Subcutaneous adipose tissue (tissue), 4 donors: ENCODE measurements around the gene ARMC2. TPM values are rescaled to one million over a fixed set of nuclear protein-coding genes. Genes with fewer than 3 reads are reported as not detected.

Experiments
- total RNA-seq, 4 donors: library from RNA; depleted of rRNA; stranded (reverse); fragments of >200 nt; gene quantifications; one replicate each; pipeline ENCODE4 v1.1.0, GENCODE V29; 2016
- TF ChIP-seq, protein P1 (sequence below): fragments of 450-650 bp; IDR thresholded peaks from one replicate; pipeline ENCODE4 v1.5.1; 2016; ENCODE audit warnings: low read depth, mild to moderate bottlenecking, control low read depth, antibody characterized with exemption, moderate library complexity

The ARMC2 gene
- total RNA-seq, 4 donors from 2014 or later, result 3.6 to 6.5 (median 5.2) TPM

DNA sequence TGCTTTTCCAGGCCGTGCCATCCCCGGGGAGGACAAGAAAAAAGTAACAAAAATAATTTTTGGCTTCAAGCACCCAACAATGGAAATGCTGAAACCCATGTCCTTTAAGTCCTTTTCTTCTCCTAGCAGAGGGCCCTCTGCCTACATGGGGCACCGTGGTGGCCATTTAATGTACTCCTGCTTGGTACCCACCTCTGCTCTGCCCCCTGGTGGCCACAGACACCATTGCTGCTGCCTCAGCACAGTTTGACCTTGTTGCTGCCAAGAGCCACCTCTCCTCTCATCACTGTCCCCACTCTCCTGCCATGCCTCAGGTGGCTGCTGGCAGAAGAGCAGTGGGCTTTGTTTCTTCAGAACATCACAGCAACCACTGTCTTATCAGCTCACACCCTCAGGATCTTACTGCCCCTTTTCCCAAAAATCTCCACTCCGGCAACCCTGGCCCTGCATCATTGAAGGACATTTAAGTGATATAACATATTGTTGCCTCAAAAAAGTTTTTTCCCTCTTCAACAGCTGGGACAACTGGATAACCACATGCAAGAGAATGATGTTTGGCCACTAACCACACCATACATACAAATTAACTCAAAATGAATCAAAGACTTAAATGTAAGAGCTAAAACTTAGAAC, 12.9 kb upstream of the ARMC2 start:
- TF ChIP-seq, protein P1, sequence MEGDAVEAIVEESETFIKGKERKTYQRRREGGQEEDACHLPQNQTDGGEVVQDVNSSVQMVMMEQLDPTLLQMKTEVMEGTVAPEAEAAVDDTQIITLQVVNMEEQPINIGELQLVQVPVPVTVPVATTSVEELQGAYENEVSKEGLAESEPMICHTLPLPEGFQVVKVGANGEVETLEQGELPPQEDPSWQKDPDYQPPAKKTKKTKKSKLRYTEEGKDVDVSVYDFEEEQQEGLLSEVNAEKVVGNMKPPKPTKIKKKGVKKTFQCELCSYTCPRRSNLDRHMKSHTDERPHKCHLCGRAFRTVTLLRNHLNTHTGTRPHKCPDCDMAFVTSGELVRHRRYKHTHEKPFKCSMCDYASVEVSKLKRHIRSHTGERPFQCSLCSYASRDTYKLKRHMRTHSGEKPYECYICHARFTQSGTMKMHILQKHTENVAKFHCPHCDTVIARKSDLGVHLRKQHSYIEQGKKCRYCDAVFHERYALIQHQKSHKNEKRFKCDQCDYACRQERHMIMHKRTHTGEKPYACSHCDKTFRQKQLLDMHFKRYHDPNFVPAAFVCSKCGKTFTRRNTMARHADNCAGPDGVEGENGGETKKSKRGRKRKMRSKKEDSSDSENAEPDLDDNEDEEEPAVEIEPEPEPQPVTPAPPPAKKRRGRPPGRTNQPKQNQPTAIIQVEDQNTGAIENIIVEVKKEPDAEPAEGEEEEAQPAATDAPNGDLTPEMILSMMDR, result no peak

DNA sequence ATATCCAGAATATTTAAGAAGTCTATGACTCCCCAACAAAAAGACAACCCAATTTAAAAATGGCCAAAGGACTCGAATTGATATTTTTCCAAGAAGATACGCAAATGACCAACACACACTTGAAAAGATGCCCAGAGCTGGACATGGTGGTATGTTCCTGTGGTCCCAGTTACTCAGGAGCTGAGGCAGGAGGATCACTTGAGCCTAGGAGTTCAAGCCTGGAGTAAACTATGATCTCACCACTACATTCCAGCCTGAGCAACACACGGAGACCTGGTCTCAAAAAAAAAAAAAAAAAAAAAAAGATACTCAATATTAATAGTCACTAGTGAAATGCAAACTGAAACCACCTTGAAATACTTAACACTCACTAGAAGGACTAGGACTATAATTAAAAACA, 12.2 kb upstream of the ARMC2 start:
- TF ChIP-seq, protein P1, result no peak

DNA sequence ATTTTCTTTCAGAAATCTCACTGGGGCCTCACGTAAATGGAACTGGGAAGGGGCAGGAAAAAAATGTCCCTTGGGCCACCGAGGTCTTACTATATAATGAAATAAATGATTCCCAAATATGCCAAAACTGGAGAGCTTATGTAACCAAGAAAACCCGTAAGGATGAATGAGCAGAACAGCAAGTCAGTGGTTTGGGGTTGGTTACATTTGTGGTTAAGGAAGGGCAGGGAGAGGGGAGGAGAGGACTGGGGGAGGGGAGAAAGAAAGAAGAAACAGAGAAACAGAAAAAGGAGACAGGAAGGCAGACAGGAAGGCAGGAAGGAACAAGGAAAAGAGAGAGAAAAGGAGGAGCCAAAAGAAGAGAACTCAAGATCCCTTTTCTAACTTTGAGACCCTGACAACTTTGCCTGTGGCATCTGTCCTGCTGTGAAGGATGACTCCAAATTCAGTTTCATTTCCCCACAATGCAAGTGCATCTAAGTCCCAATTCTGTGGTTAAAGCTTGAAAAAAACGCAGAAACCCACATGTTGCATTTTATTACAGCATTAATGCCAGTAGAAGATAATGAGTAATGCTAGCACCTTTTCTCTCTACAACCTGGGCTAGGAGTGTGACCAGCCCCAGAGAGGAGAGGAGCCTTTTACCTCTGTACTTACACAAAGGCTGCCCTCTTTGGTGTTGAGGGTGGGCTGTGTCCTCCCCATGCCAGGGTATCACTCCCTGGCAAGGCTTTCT, 10.8 kb upstream of the ARMC2 start:
- TF ChIP-seq, protein P1, result no peak

DNA sequence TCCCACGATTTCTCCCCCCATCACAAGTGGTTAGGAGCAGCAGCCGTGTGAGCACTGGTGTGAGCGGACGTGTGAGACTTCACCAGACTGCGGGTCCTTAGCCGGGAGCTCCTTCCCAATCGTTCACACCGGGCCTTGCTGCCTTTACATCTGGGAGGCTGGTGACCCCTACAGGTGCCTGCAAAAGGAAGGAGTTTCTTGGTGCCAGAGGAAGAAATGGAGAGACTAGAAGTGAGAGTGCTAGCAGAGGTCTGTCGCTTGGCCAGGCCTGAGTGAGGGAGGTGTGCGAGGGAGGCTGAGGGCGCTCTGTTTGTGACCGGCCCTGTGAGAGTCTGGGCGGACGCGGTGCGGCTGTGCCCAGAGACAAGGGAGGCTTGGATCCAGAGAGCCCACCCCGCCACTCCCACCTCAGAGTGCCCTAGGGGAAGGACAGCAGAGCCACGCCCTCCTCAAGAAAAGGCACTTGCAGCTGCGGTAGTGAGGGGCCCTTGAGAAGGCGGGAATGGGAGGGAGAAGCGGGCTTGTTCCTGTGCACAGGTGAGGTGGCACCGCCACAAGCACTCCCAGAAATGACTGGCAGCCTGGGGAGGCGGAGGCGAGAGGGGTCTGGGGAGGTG, 10.0 kb upstream of the ARMC2 start:
- TF ChIP-seq, protein P1, result no peak

DNA sequence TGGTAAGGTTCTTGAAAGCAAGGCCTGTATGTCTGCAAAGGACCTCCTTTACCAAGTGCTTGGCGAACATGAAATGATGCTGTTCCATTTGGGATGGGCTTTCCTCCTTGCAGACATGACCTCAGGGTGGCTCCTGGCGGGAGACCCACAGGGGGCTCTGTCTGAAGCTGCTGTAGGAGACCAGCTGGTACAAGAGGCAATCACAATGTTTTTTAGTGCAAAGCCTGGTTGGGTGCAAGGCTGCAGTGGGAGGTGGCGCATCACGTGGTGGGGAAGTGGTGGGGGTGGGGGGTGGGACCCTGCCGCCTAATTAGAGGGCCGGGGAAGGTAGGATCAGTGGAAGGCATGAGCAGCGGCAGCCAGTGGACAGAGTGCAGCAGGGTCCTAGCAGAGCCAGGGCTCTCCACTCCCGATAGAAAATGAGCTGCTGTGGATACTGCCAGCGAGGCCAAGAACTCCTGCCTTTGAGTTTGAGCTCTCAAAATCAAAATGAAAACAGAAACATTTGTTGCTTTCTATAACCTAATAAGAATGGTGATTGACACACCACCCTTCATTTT, 9.1 kb upstream of the ARMC2 start:
- TF ChIP-seq, protein P1, result no peak

DNA sequence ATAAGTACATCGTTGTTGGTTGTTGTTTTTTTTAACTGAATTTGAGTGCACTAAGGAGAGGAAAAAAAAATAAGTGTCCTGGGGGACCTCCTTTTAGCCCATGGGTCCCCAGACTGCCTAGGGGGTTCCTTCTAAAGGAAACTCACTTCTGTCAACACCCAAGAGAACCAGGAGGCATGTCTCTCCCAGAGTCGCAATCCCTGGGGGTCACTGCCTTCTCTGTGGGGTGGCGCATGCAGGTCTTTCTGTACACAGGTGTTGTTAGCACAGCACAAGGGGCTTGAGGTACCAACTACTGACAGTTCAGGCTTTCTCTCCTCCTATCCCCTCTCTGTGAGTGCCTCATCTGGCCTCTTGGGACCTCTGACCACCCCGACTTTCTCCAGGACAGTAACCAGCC, 7.3 kb upstream of the ARMC2 start:
- TF ChIP-seq, protein P1, result no peak

DNA sequence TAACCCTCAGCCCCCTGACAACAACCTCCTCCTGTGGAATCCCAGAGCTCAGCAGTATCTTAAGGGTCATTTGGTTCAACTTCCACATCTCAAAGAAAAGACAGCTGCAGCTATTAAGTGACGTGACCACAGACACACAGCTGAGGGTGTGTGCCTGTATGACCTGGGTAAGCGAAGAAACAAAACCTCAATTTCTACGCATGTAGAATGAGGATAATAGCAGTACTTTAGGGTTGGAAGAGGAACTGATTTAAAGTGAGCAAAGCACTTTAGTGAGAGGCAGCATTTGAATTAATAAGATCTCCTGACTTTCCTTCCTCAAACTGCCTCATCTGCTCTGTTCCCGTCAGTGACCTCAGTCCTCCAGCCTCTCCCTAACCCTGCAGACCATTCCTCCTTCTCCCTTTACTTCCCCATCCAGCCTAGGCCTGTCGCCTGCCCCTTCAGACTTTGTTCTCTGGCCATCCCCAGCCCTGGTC, 6.8 kb upstream of the ARMC2 start:
- TF ChIP-seq, protein P1, result no peak
